D721Med (cell line): ENCODE results near the gene LRRC56.

Experiments used
- DNase-seq: peaks from one replicate; pipeline ENCODE4 v3.0.0; 2011; ENCODE audit warnings: low spot score; ENCODE audit not compliant: insufficient read length
- FAIRE-seq: peaks from 2 replicates; lab custom pipeline; 2011; peaks lifted over from hg19 to GRCh38; lab: Jason Lieb, UNC
- CTCF ChIP-seq: IDR thresholded peaks from 2 replicates; pipeline ENCODE4 v1.5.1; 2012; ENCODE audit warnings: mild to moderate bottlenecking, control low read depth; ENCODE audit not compliant: insufficient read depth; ENCODE audit errors: missing control alignments

Gene LRRC56

DNA sequence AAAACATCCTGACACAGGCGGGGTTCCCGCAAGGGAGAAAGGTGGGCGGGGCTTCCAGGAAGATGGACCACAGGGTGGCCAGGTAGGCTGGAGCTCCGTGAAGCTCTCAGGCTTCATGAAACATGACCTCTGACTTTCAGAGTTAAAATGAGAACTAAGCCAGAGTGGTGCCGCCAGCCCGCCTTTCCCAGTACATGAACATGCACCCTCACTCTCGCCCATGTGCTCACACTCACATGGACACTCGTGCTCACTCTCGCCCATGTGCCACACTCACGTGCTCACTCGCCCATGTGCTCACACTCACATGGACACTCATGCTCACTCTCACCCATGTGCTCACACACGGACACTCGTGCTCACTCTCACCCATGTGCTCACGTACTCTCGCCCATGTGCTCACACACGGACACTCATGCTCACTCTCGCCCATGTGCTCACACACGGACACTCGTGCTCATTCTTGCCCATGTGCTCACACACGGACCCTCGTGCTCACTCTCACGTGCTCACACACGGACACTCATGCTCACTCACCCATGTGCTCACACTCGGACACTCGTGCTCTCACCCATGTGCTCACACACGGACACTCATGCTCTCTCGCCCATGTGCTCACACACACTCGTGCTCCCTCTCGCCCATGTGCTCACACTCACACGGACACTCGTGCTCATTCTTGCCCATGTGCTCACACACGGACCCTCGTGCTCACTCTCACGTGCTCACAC is 40.3 kb upstream of the LRRC56 start:
- FAIRE-seq = no peak
- no peak for TF ChIP-seq CTCF
- no peak for DNase-seq

- no peak for FAIRE-seq
- no peak for TF ChIP-seq CTCF
- no peak for DNase-seq
Measured at GRCh38 chr11:497565-498296, 39.6 kb upstream of the LRRC56 start.

GRCh38 chr11:498297-499181 is 38.8 kb upstream of the LRRC56 start:
- TF ChIP-seq CTCF = no peak
- no peak for FAIRE-seq
- DNase-seq = no peak

DNA sequence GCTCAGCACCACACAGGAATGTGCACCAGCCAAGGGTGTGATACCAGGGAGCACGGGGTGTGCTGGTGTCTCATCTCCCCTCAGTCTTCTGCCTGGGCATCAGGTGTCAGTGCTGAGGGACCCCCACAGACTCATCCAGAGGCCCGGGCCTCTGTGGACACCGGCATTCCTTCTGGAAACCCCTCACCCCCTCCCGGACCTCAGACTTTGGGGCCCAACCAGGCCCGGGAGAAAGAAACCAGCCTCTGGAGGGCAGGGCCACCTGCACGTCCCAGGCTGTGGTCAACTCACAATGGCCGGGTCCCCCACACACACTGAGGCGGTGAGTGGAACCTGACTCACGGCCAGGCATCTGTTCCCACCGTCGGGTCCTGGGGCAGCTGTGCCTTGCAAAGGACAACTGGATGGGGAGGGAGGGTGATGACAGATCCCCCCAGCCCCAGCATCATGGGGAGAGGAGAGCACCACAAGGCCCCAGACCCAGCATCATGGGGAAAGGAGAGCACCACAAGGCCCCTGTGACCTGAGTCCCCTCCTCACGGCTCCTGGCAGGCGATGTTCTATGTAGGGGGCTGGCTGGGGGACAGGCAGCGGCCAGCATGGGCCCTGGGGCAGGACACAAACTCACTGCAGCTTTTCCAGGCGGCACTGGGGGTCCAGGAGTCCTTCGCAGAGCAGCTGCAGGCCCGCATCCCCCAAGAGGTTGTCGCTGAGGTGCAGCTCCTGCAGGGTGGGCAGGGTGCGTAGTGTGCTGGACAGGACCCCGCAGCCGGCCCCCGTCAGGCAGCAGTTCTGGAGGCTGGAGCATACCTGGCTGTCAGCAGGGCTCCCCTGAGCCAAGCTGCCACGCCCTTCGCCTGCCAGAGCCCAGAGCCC is 37.9 kb upstream of the LRRC56 start:
- no peak for TF ChIP-seq CTCF
- DNase-seq = no peak
- FAIRE-seq = no peak

DNA sequence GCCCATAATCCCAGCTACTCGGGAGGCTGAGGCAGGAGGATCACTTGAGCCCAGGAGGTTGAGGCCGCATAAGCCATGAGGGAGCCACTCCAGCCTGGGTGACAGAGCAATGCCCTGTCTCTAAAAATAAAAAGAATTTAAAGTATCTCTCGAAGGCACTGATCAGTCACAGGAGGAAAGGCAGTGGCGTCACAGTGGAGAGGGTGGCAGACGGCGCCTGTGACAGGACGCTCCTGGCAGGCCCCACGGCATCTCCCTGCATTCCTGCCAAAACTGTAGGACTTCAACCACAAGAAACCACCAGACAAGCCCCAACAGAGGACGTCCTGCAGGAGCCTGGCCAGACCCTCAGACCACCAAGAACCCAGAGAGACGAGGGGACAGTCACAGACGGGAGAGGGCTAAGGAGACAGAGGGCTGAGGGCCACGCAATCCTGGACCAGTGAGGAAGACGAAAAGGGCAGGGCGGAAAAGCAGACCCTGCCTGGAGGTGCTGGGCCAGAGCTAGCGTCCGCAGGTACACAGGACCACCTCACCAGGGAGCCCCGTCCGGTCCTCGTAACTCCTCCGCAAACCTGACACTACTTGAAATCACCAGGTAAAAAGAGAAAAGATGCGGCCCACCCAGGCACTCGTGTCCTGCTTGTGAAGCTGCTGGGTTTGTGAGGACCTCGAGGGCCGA is 36.2 kb upstream of the LRRC56 start:
- no peak for TF ChIP-seq CTCF
- FAIRE-seq (no peak), DNase-seq (no peak)
